Upper lobe of right lung (tissue), 1 donor: Measurements from ENCODE around the gene LONP1. TPM values are rescaled to one million over a fixed set of nuclear protein-coding genes. Genes with fewer than 3 reads are reported as not detected.

ENCODE experiments used
- ATAC-seq: fragments of 200-7000 bp; cut with Tn5 transposase; one replicate; pipeline ENCODE4 v1.9.1; 2020; ENCODE audit warnings: mild to moderate bottlenecking, moderate library complexity
- DNase-seq: peaks from one replicate; pipeline ENCODE4 v3.0.0-alpha.2; 2020
- H3K27ac ChIP-seq: fragments of 200-600 bp; one replicate; pipeline ENCODE4 v1.8.0; 2022
- H3K27me3 ChIP-seq: fragments of 200-600 bp; one replicate; pipeline ENCODE4 v1.8.0; 2022; ENCODE audit warnings: mild to moderate bottlenecking
- H3K36me3 ChIP-seq: fragments of 200-600 bp; one replicate; pipeline ENCODE4 v1.8.0; 2022
- H3K4me1 ChIP-seq: fragments of 200-600 bp; one replicate; pipeline ENCODE4 v1.8.0; 2022
- H3K4me3 ChIP-seq: fragments of 200-600 bp; one replicate; pipeline ENCODE4 v1.8.0; 2022; ENCODE audit warnings: mild to moderate bottlenecking
- H3K9me3 ChIP-seq: fragments of 200-600 bp; one replicate; pipeline ENCODE4 v1.8.0; 2022
- CTCF ChIP-seq: fragments of 200-600 bp; IDR thresholded peaks from one replicate; pipeline ENCODE4 v1.8.0; 2022; ENCODE audit warnings: antibody characterized with exemption
- intact Hi-C: fragments of 100-400 bp; cut with DNase I; formaldehyde crosslinking; loops from one replicate; pipeline ENCODE4 v1.11.0; 2022
- total RNA-seq: library from RNA; stranded (reverse); fragmentation: NEBNext Ultra II Directional; extraction: Animal tissue kit (Norgen Biotek cat#: 25700); gene quantifications from one replicate; pipeline ENCODE4 v1.2.1, GENCODE V29; 2021
- donor health status: DM: no; HTN: yes; CAD: no; lungs with severe emphysema.

The LONP1 gene
- total RNA-seq, 1 donor from 2014 or later = 79.1 TPM

DNA sequence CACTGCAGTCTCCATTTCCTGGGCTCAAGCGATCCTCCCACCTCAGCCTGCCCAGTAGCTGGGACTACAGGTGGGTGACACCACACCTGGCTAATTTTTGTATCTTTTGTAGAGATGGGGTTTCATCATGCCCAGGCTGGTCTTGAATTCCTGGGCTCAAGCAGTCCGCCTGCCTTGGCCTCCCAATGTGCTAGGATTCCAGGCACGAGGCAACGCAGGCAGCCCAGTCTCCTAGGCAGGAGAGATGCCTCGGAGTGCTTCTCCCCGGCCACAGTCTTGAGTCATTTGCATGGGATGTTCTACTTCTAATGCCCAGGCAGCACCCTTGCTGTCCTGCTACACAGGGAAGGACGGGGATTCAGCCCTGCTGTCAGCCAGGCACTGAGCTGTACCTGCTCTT lies 48.3 kb downstream of the LONP1 start:
- no peaks in the 10 kb centered on the region for H3K4me1 ChIP-seq
- no peaks in the 10 kb centered on the region for H3K27me3 ChIP-seq
- no peak for TF ChIP-seq CTCF
- DNase-seq (no peak), ATAC-seq (no peak)
- no peak overlapping the region for H3K4me3 ChIP-seq
- intact Hi-C loops = no loop called here
- H3K27ac ChIP-seq = no peak overlapping the region
- peaks cover 45% of the 10 kb centered on the region for H3K36me3 ChIP-seq
- H3K9me3 ChIP-seq = no peaks in the 10 kb centered on the region

DNA sequence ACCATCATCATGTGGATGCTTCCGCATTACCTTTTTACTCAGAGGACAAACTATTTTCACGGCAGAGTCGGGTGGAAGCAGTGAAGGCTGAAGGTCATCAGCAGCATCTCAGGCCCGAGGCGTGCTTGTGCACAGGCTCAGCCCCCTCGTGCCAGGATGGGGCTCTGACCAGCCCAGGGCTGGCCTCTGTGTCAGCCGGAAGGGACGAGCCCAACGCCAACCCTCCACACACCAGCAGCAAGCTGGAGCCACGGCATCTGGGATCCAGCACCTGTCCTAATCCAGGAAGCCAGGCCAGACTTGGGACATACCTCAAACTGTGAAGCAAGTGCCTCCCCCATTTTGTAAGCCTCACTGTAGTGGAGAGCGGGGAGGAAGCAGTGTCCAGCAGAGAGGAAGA lies 50.7 kb downstream of the LONP1 start:
- DNase-seq (no peak), ATAC-seq (peak; percentile 15)
- no peak for TF ChIP-seq CTCF
- Histone ChIP-seq H3K4me3 (no peak overlapping the region), H3K27ac (no peak overlapping the region), H3K27me3 (no peaks in the 10 kb centered on the region), H3K4me1 (no peaks in the 10 kb centered on the region), H3K9me3 (no peaks in the 10 kb centered on the region), H3K36me3 (peaks cover 69% of the 10 kb centered on the region)
- intact Hi-C loops = no loop called here

DNA sequence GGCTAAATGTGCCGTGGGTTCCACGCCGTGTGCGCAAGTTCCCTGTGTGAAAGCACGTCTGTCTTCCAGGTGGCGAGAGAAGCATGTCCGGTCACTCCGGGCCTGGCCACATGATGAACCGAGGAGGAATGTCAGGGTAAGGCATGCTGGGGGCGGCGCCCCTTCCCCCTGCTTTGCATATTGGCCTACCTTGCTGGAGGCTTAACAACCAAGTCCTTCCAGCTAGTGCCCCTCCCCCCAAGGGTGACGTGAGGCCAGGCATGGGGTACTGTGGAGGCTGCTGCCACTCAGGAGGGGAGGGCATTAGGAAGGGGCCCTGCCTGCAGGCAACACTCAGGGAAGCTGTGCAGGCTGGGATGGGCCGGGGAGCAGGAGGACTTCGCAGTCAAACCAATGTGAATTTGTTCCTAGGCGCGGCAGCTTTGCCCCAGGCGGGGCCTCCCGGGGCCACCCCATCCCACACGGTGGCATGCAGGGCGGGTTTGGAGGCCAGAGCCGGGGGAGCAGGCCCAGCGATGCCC lies 52.1 kb downstream of the LONP1 start:
- no peak for DNase-seq
- intact Hi-C loops = no loop called here
- H3K4me3 ChIP-seq = no peak overlapping the region
- no peaks in the 10 kb centered on the region for H3K4me1 ChIP-seq
- H3K9me3 ChIP-seq = no peaks in the 10 kb centered on the region
- TF ChIP-seq CTCF = no peak
- no peaks in the 10 kb centered on the region for H3K27me3 ChIP-seq
- peaks cover 83% of the 10 kb centered on the region for H3K36me3 ChIP-seq
- no peak for ATAC-seq
- H3K27ac ChIP-seq = no peak overlapping the region

DNA sequence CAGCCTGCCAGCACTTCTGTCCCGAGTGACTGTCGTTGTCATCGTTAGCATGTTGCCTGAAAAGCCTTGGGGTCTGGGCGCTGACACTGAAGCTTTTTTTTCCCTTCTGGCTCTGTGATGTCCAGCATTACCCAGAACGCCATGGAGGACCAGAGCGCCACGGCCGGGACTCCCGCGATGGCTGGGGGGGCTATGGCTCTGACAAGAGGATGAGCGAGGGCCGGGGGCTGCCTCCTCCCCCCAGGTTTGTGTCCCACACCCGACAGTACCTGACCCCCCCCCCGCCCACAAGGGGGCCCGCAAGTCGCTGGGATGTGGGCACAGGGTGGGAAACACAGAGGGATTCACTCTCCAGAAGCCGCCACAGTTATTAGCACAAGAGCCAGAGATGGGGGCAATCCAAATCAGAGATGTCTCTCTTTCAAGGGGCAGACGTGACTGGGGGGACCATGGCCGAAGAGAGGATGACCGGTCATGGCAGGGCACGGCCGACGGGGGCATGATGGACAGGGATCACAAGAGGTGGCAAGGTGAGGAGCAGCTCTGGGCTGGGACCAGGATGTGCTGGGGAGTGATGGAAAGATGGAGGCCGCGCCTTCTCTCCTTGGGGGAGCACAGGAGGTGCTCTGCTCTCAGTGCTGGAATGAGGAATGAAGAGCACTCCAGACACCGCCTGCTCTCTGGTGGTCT lies 52.9 kb downstream of the LONP1 start:
- no peak for ATAC-seq
- peaks cover 90% of the 10 kb centered on the region for H3K36me3 ChIP-seq
- intact Hi-C loops = no loop called here

DNA sequence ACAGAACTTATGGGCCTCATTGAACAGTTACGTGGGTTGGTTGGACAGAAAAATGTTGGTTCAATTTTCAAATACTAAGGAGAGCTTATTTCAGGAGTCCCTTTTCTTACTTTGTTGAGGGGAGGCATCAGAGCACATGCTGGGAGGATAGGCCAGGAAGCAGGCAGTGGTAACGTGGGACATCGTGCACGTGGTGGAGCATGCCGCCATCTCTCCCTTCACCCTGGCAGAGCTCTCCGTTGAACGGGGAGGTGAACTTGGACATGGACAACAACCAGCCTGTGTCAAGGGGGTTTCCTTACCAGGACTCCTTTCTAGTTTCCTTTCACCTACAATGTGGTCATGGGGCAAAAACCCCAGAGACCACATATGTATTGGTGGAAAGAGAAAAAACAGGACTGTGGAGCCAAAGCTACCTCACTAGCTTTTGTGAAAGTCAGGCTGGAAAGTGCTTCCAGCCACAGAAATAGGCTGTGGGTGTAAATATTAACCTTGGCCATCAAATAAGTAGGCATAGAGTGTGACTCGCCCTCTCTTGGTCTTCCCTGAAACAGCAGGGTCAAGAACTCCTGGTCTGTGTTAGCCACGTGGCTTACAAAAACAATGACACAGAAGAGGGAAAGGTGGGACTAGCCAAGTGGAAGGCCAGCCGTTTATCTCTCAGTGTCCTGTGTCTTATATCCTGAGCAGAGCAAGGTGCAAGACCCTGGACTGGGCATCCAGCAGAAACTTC lies 54.0 kb downstream of the LONP1 start:
- H3K27me3 ChIP-seq = no peaks in the 10 kb centered on the region
- peaks cover 92% of the 10 kb centered on the region for H3K36me3 ChIP-seq
- H3K27ac ChIP-seq = no peak overlapping the region
- no peaks in the 10 kb centered on the region for H3K4me1 ChIP-seq
- H3K4me3 ChIP-seq = no peak overlapping the region
- H3K9me3 ChIP-seq = no peaks in the 10 kb centered on the region
- DNase-seq (no peak), ATAC-seq (no peak)
- intact Hi-C loops = no loop called here
- TF ChIP-seq CTCF = no peak

More for the DNA sequence above, 52.9 kb downstream of the LONP1 start:
- Histone ChIP-seq H3K9me3 (no peaks in the 10 kb centered on the region), H3K27me3 (no peaks in the 10 kb centered on the region), H3K4me1 (no peaks in the 10 kb centered on the region), H3K27ac (no peak overlapping the region), H3K4me3 (no peak overlapping the region)
- TF ChIP-seq CTCF = no peak
- DNase-seq = no peak
